NCI-H2196 treated with DMSO at 0.1 percent for 48 hours (cell line): ENCODE results near the gene KBTBD3.

Experiments
- DNase-seq: peaks from one replicate; lab custom pipeline; 2025; ENCODE audit not compliant: unreplicated experiment; lab: John Stamatoyannopoulos, UW

KBTBD3 gene, protein sequence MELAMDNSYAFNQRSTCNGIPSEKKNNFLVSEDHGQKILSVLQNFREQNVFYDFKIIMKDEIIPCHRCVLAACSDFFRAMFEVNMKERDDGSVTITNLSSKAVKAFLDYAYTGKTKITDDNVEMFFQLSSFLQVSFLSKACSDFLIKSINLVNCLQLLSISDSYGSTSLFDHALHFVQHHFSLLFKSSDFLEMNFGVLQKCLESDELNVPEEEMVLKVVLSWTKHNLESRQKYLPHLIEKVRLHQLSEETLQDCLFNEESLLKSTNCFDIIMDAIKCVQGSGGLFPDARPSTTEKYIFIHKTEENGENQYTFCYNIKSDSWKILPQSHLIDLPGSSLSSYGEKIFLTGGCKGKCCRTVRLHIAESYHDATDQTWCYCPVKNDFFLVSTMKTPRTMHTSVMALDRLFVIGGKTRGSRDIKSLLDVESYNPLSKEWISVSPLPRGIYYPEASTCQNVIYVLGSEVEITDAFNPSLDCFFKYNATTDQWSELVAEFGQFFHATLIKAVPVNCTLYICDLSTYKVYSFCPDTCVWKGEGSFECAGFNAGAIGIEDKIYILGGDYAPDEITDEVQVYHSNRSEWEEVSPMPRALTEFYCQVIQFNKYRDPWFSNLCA

DNA sequence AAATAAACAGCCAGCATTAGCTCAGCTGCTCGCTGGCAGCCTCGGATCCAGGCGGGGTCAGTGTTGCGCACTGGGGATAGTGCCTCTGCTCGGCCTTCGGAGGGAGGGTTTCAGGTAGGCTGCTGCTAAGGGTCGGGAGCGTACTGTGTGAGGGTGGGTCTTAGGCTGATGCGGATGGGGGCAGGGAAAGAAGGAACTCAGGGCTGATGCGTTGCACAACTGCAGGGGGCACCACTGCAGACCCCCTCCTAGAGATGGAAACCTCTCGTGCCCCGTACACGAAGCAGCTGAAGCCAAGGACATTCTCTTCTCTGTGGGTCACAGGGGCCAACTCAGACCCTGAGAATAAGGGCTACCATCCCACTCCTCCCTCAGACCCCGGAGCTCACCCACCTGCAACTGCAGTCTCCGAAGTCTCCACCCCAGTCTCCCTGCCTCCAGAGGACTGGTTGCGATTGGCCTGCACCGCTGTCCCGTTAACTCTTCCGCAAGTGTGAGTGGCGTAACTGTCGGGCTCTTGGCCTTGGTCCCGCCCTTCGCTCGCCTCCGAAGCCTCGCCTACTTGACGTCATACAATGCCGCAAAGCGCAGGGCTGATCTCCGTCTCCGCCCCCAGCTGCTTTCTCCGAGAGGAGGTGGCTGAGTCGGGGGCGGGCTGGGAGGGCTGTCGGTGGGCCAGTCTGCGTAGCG is at the start of gene KBTBD3:
Gene KBTBD3 (minus strand): TSS at position 429 of the 690 bp plus-strand sequence. CDS start 18,250 bp downstream, outside the sequence.
- DNase-seq, result peak; percentile 98

DNA sequence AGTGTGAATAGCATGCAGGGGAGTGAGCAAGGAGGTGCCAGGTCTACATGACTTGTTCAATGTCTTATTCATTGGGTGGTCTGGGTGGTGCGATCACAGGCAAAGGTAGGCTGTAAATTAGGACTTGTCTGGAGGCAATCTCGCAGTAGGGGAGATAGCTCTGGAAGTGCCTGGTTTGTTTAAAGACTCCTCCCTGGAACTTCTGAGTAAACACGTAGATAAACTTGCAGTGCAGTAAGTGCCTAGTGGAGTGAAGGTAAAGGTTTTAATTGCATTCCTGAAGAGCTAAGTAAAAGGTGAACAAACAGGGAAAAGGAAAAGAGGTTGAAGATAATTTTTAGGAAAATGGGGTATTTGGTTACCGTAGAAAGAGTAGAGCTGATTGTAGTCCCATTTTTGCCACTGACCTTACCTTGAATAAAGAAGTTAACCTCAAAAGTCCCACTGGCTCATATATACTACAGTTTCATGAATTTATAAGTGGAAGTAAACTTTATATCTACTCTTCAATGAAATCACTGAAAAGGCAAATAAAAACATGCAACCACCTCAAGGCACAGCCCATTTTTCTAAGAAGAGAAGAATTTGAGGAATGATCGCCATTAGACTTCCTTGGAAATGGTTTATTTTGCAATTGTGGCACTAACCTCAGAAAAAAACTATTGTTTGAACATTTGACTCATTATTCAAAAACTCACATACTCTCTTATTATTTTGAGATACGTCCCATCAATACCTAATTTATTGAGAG is 44.6 kb upstream of the KBTBD3 start:
- DNase-seq, result no peak

DNA sequence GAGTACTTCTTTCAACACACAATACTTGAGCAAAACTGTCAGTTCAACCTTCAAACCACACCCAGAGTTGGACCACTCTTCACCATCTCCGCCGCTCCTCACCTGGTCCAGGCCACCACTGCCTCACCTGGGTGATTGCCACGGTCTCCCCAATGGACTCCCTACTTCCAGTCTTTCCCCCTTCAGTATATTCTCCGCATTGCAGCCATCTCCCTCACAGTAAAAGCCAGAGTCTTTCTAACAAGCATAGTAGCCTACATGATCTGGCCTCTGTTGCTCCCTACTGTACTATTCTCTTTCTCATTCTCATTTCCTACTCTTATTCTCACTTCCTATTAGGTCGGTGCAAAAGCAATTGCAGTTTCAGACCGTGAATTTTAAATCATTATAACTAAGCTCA is 28.8 kb upstream of the KBTBD3 start:
- DNase-seq, result no peak

DNA sequence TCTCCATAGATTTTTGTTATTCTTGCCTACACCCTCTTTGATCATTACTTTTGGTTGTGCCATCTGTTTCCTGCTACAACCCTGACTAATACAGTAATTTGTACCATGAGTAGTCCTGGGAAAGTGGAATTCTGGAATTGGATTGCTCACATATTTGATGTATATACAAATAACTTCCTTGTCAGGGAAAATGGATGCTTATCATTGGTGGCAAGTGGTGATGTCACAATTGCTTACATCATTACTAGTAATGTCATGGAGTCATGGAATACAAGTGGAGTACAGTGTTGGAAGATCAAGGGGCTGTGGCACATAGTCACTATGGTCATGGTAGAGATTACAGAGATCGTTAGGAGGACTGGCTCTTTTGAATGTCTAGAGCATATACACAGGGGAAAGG is 24.7 kb upstream of the KBTBD3 start:
- no peak for DNase-seq

DNA sequence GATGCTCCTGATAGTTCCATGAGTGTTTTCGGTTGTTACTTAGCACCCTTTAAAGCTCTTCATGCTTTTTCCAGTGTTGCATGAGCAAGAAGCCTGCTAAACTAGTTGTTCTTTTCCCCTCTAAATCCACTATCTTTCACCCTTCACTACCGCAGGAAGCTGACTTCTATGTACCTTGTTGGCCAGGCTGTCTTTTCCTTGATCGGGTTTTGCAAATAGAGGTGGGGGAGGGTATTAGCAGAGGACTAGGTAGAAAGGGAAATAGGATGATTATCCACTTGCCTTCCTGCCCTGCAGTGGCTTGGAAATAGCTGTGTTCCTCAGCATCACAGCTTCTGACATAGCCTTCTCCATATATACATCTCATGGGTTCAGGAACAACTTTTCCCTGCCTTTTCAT is 24.2 kb upstream of the KBTBD3 start:
- no peak for DNase-seq

DNA sequence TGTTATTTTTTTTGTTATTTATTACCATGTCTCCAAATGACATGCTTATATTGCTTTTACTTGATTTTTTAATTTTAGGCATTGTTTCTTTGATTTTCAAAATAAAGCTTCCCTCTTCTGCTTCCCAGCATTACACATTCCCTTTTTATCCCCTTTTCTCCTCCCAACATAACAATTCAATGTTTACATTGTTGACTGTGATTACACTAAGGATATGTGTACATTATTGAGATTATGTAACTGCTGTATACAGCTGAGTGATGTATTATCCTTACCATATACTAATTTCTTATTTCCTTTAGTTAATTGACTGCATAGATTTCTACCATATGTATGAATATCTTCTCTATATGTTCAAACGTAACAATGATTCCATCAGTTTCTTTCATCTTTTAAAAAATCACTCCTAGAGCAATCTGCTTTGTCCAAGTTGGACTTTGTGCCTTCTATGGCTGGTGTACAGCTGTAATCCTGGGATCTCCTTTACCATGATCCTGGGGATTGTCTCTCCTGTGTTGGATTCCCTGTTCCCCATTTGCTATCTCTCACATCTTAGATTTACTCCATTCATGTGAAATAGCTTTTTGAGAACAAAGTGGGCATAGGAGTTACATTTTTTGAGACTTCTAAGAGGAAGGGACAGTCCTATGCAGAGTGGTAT is 21.9 kb upstream of the KBTBD3 start:
- no peak for DNase-seq

DNA sequence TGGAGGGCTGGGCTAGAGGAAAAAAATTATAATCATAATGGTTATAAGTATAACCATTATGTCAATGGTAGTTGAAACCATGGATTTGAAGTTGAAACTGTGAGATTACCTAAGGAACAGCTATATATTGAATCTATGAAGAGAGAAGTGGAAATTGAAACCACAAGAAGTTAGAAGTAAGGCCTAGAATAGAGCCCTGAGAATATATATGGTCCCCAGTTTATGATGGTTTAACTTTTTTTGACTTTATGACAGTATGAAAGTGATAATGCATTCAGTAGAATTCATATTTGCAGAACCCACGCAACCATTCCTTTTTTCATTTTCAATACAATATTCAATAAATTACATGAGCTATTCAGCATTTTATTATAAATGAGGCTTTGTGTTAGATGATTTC is 15.3 kb upstream of the KBTBD3 start:
- DNase-seq, result no peak

DNA sequence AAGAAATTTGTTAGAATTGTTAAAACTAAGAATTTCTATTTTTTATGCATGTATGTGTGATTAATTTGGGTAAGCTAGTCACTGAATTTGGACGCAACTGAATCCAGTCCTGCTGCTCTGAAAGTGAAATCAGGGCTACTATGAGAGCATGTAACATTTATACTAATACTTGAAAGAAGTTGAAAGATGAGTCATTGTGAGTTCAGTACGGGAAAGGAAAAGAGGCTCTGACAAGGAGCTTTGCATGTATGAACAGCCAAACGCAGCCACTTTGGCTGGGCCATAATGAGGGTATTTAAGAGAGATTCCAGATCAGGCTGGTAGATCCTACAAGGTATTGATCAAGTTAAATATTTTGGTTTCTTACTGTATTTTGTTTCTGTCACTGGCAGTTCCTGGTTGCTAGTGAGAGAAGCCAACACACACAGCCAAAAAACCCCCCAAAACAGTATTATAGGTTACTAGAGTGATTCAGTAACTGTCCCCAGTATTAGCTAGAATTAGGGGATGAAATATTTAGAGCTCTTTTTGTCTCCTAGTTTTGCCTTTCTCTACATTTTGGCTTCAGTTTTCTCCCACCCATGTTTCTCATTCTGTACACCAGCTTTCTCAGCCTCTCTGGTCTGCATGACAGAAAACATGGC is 14.5 kb upstream of the KBTBD3 start:
- no peak for DNase-seq

DNA sequence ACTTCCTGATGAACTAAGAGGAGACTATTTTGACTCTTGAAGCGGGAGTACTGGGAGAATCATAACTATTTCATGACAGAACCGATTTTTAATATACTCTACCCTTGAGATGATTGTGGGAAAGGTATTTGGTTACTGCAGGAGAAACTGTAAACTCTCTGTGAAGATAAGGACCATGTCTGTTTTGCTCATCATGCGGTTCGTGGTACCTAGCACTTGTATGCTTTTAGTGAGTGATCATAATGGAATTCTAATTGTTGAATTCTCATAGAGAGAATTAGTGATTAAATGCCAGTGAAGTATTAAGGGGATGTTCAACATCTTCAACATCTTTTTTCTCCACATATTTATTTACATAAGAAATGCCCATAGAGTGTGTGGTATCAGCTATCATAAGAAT is 11.7 kb upstream of the KBTBD3 start:
- DNase-seq, result no peak

DNA sequence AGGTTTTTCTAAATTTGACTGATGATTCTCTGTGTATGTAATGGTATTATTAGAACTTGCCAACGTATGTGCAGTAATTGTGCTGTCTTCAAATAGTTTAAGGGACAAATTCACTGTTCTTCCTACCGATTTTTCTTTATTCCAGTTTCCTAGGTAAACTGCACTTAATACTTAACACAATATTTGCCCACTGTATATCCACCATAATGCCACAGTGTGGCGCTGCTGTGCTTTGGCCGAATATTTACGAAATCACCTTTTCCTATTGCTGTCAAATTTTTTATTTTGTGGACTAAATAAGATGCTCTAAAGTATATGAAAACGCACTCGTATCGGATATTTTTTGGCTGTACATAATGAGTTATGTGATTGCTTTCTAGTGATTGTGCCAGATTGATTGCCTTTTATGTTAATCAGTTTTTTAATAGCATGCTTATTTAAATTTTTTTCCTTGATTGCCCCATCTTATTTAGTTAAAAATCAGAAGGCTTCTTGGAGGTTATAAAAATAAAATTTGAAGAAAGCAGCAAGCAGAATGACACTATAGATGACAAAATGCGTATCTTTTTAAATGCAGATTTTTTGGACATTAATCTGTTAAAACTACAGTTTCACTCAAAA is 10.8 kb upstream of the KBTBD3 start:
- DNase-seq, result peak; percentile 14

DNA sequence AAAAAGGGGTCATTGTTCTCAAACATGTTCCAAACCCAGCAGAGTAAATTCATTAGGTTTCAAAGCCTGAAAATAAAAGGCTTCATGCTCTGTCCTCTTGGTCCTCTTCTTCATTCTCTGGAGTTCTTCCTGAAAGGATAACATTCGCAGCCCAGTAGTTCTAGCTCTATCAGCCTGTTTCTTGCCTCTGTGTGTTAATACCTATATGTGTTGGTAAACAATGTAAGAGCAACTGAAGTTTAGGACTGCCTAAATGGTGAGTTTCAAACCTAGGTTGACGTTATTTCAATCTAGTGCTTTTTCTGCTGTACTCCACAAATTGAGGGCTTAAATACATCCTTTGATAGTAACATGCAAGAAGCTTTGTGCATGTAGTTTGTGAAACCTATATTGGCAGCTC is 9.7 kb upstream of the KBTBD3 start:
- DNase-seq, result no peak

DNA sequence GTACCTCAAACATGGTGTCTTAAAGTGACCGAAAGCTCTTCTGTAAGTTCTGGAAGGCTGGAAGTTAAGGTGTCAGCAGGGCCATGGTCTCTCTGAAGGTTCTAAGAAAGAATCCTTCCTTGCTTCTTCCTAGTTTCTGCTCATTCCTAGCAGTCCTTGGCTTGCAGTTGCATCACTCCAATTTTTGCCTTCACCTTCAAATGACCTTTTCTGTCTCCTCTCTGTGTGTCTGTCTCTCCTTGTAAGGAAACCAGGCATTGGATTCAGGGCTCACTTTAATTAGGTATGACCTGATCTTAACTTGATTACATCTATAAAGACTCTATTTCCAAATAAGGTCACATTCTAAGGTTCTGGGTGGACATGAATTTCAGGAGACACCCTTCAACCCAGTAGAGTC is 9.0 kb upstream of the KBTBD3 start:
- DNase-seq, result no peak

DNA sequence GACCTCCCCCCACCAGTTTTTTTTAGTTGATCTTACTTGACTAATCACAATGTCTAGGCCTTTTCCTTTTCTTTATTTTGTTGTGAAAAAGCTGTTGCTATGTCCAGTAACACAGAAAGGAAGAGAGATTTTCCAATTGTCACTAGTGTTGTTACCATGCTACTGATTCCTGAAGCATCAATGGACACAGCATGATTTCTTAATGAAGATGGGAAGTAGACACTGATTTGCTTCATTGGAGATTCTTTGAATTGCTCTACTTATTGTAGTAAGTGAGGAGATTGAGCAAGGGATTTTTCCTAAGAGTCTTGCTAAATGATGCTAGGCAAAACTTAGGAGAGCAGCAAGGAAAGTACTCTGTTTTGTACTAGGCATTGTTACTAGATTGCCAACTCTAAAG is 4.9 kb upstream of the KBTBD3 start:
- DNase-seq, result no peak

DNA sequence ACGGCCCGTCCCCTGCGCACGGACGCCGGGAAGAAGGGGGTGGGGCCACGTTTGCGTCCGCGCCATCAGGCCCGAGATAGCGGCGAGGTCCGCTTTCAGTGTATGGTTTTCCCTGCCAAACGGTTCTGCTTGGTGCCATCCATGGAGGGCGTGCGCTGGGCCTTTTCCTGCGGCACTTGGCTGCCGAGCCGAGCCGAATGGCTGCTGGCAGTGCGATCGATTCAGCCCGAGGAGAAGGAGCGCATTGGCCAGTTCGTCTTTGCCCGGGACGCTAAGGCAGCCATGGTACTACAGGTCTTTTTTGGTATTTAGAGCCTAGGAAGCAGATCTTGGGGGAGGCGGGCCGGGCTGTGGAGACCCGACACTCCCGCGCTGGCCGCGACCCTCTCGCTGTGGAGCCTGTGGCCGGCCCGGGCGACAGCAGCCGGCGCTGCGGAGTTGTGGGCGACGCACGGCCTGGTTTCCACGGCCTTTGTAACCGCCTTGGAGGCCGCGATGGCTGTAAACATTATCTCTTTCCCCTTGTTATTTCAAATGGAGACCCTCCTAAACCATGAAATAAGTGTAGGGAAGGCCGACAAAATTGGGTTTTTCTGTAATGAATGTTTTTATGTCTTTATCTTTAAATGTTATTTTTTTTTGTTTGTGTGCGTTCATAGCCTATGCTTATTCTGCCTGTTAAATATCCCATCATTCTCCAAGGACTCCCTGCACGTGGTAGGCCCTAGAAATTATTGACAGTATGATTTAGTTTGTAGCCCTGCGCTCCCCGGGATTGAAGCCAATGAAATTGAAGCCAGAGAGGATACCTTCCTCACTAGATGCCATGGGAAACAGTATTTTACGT is 685 bp upstream of the KBTBD3 start, which contains the start of gene AASDHPPT:
Gene AASDHPPT (plus strand): TSS at position 54 of the 847 bp plus-strand sequence. CDS start 49 bp downstream, at position 103.
- no peak for DNase-seq

DNA sequence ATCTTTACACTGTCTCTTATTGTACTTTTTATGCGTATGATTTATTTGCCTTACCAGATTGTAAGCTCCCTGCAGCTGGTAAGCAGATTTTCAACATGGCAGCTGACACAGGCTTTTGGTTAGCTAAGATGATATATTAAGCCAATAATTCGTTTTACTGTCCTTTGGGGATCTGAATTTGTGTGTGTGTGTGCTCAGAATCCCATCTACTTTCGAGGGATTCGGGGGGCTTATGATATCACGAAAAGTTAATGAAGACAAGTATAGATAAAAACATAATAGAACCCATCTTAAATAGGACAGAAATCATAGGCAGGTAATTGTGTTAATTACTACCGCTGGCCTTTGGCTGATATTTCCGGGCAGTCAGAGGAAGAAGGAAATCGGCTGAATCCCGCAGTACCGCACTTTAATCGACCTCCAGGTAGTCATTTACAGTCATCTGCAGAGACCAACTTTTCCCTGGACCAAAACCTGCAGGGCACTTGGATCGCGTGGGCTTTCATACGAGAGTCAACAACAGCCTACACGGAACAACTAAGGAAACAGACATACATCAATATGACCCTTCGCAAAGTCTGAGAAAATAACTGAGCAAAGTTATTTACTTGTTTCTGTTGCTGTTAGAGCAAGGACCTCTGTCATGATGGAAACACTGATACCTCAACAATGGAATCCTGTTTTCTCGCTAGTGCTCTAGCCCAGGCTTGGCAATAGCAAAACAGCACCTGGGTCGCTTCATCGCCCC is 802 bp downstream of the KBTBD3 start:
- no peak for DNase-seq

DNA sequence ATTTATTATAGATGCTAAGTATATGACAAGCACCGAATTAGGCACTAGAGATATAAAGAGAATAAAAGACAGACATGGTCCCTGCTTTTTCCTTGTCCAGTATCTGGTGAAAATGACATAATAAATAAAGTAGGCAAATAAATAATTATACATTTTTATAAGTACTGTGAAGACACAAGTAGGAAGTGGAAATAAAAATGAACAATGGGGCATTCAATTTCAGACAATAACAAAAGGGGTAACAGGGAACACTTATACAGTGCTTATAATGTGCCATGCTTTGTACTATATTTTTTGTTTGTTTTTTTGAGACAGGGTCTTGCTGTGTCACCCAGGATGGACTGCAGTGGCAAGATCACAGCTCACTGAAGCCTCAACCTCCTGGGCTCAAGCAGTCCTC is 4.3 kb downstream of the KBTBD3 start:
- DNase-seq, result no peak

DNA sequence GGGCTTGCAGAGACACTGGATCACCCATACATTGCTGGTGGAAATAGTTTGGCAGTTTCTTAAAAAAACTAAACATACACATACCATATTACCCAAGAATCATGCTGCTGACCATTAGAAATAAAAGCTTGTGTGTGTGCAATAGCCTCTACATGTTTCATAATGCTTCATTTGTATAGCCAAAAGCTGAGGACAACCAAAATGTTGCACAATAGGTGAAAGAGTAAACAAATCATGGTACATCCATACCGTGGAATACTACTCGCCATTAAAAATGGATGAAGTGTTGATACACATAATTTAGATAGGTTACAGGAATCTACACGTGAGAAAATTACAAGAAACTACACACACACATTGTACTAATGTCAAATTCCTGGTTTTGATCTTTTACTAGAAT is 6.5 kb downstream of the KBTBD3 start:
- no peak for DNase-seq

DNA sequence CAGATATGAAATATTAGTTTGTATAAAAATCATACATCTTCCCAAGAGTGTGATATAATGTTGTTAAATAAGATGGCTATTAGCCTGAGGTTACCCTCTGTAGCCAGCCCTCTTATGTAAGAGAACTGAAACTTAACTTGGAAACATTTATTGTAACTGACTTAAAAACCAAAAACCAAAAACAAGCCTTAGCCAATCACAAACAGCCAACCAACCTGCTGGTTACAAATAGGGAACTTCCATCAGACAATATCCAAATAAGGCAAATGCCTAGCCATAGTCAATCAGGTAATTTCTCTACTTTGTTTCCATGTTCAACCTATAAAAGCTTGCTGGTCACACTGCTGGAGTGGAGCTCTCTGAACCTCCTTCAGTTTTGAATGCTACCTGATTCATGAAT is 14.1 kb downstream of the KBTBD3 start:
- no peak for DNase-seq
